AG04450 (cell line): ENCODE measurements around the gene STKLD1. TPM values are rescaled to one million over a fixed set of nuclear protein-coding genes. Genes with fewer than 3 reads are reported as not detected.

Experiments used
- CTCF ChIA-PET: fragments of 300-600, 350-600 bp; formaldehyde crosslinking; extraction: SDS; loops from one replicate; lab custom pipeline; 2022; ENCODE audit warnings: antibody characterized with exemption, inconsistent platforms; lab: Charles Lee
- POLR2A ChIA-PET: fragments of 350-600 bp; formaldehyde crosslinking; extraction: SDS; loops from one replicate; lab custom pipeline; 2021; ENCODE audit warnings: antibody characterized with exemption, inconsistent platforms; lab: Yijun Ruan, JAX
- DNase-seq: peaks from one replicate; pipeline ENCODE4 v3.0.0-alpha.2; 2011; ENCODE audit warnings: low read depth, low spot score
- H3K27ac ChIP-seq: one replicate; pipeline ENCODE4 v1.5.1; 2012; ENCODE audit warnings: low read depth, low read length, control low read depth
- H3K27me3 ChIP-seq: one replicate; pipeline ENCODE4 v1.6.0; 2012; ENCODE audit warnings: low read length; ENCODE audit not compliant: control insufficient read depth, insufficient read depth
- H3K4me3 ChIP-seq: 2 replicates; pipeline ENCODE4 v1.5.1; 2011; ENCODE audit warnings: mild to moderate bottlenecking, low read depth, low read length, control low read depth
- H3K9me3 ChIP-seq: 2 replicates; pipeline ENCODE4 v1.5.1; 2012; ENCODE audit warnings: low read length; ENCODE audit not compliant: control insufficient read depth, insufficient read depth
- CTCF ChIP-seq: IDR thresholded peaks from 2 replicates; pipeline ENCODE4 v1.5.1; 2011; ENCODE audit warnings: low read depth, low read length, control low read depth, inconsistent platforms
- polyA plus RNA-seq: library from polyadenylated mRNA; depleted of rRNA; stranded (reverse); fragments of >200 nt; gene quantifications from 2 replicates; pipeline ENCODE4 v1.2.3, GENCODE V29; 2011

Gene STKLD1
- polyA plus RNA-seq, 1 experiment, result 0.95 TPM

DNA sequence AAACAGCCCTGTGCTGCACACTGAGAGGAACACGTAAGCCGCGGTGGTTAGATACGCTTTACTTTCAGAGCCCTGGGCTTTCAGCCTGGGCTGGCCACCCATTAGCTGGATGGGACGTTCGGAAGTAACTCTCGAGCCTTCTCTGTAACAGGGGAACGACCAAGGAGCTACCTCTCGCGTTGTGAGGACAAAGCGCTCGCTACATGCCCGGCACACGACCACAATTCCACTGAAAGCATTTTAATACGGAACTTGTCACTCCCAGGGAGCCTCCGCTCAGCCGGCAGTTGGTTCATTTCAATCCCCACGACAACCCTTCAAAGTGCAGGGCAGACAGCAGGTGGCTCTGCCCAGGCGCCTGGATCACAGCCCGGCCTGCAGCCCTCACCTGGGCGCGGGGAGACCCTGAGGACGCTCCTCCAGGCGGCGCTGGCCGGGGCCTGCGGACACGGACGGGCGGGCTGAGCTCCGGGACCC is 20.2 kb upstream of the STKLD1 start:
- peak overlapping the region; percentile 68 for H3K27ac ChIP-seq
- TF ChIP-seq CTCF, result no peak; the same call in 1 of the 2 replicates
- DNase-seq, result no peak
- ChIA-PET POLR2A (interaction anchor here (1.0 to 2.3 kb wide), 3 partner anchors 8 to 19 kb away, joined by 3 to 19 read pairs (median 7); partner anchors contain the start of genes MED22 and RPL7A), CTCF (interaction anchor here (0.6 to 2.2 kb wide), 2 partner anchors 46 to 131 kb away, joined by 3 to 7 read pairs; no protein-coding TSS in a partner anchor)
- peak overlapping the region; percentile 92 for H3K4me3 ChIP-seq
- no peaks in the 10 kb centered on the region; the same call in 1 of the 2 replicates for H3K9me3 ChIP-seq
- H3K27me3 ChIP-seq, result no peaks in the 10 kb centered on the region

- ChIA-PET POLR2A (interaction anchor here (1.0 to 2.3 kb wide), 3 partner anchors 9 to 18 kb away, joined by 3 to 19 read pairs (median 7); partner anchors contain the start of genes MED22 and RPL7A), CTCF (interaction anchor here (1.1 to 2.2 kb wide), 2 partner anchors 14 to 130 kb away, joined by 3 to 7 read pairs; no protein-coding TSS in a partner anchor)
- Histone ChIP-seq H3K4me3 (peak within 1 kb of the TSS; percentile 92), H3K9me3 (no peaks in the 10 kb centered on the region; the same call in 1 of the 2 replicates), H3K27me3 (no peaks in the 10 kb centered on the region), H3K27ac (peak within 1 kb of the TSS; percentile 68)
- no peak for DNase-seq
- no peak for TF ChIP-seq CTCF
Measured at GRCh38 chr9:133356391-133357091, 19.6 kb upstream of the STKLD1 start, which contains the start of the genes SURF1 and SURF2. TSS of gene SURF1 (minus strand) at chr9:133356487. CDS start at chr9:133356453, 34 bp downstream. TSS of gene SURF2 (plus strand) at chr9:133356550. CDS start at chr9:133356593, 43 bp downstream.

- H3K4me3 ChIP-seq, result peak overlapping the region; percentile 92; the same call in 1 of the 2 replicates
- no peak overlapping the region for H3K27ac ChIP-seq
- no peak for DNase-seq
- no peaks in the 10 kb centered on the region for H3K27me3 ChIP-seq
- no peak for TF ChIP-seq CTCF
- ChIA-PET CTCF (interaction anchor here (0.6 to 1.1 kb wide), 2 partner anchors 13 to 16 kb away, joined by 3 to 5 read pairs; no protein-coding TSS in a partner anchor), POLR2A (interaction anchor here (2.3 kb wide), 1 partner anchor 10 kb away, joined by 19 read pairs; the partner anchor contains the start of genes MED22 and RPL7A)
- H3K9me3 ChIP-seq, result no peaks in the 10 kb centered on the region; the same call in 1 of the 2 replicates
Measured at GRCh38 chr9:133357656-133358055, 18.5 kb upstream of the STKLD1 start.

- no peak for DNase-seq
- POLR2A ChIA-PET, result interaction anchor here (0.6 to 2.1 kb wide), 3 partner anchors 8 to 12 kb away, joined by 3 to 10 read pairs (median 9); partner anchors contain the start of genes MED22 and RPL7A
Measured at GRCh38 chr9:133359399-133360175, 16.6 kb upstream of the STKLD1 start.

More at GRCh38 chr9:133359399-133360175, 16.6 kb upstream of the STKLD1 start:
- Histone ChIP-seq H3K9me3 (no peaks in the 10 kb centered on the region; the same call in 1 of the 2 replicates), H3K27ac (no peak overlapping the region), H3K4me3 (no peak overlapping the region), H3K27me3 (no peaks in the 10 kb centered on the region)
- CTCF ChIA-PET, result interaction anchor here (0.7 kb wide), 1 partner anchor 560 kb away, joined by 3 read pairs; no protein-coding TSS in a partner anchor
- TF ChIP-seq CTCF, result 0 out of 2 replicates have a peak, but pooled peaks have one; percentile 23
